Left cardiac atrium (tissue), 4 donors: ENCODE data around the gene DKKL1. TPM values are rescaled to one million over a fixed set of nuclear protein-coding genes. Genes with fewer than 3 reads are reported as not detected.
"Not testable (repeated sequence)": the region's sequence is repeated elsewhere in the genome, so short reads cannot be mapped to it uniquely, and the experiment has no call there.

Experiments
- ATAC-seq, 2 donors: fragments of 200-7000 bp; cut with Tn5 transposase; one replicate each; pipeline ENCODE4 v1.9.1; 2020; ENCODE audit warnings: mild to moderate bottlenecking in 2 of 2, moderate library complexity in 2 of 2
- DNase-seq: peaks from one replicate; pipeline ENCODE4 v3.0.0-alpha.2; 2020
- intact Hi-C, 2 donors: fragments of 100-400 bp; cut with DNase I; formaldehyde crosslinking; loops; one replicate each; pipeline versions ENCODE4 v1.14.1 to v1.15.1; 2022 to 2023
- total RNA-seq, 2 donors: library from RNA; stranded (reverse); fragmentation: NEBNext Ultra II Directional; extraction: Animal tissue kit (Norgen Biotek cat#: 25700); gene quantifications; one replicate each; pipeline ENCODE4 v1.2.1, GENCODE V29; 2021
- donor health status: DM: no; HTN: yes; CAD: no.
- donor health status: DM: no; HTN: yes; CAD: no; lungs with severe emphysema.
- donor health status: DM: yes; HTN: yes; CAD: no.
- donor health status: Dilated cardiomyopathy.

Gene DKKL1
- total RNA-seq, 2 donors from 2014 or later: not detected

DNA sequence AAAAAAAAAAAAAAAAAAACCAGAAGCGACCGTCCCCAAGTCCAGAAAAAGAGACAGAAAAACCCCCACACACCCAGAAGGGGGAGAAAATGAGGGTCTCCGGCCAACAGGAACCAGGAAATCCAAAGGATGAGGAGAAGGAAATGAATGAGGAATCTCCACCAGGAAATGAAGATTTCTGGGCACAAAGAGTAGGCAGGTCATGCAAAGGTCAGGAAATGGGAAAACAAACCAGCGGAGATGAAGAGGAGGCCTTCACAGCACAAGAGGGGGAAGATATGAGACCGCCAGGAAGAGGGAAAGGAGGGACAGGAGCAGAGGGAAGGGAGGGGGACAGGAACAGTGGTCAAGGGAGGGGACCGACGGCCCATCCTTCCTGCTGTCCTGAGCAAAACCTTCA is 7.3 kb upstream of the DKKL1 start:
- ATAC-seq: no peak
- intact Hi-C loops: no loop called here
- no peak for DNase-seq

GRCh38 chr19:49357186-49357585 is 6.5 kb upstream of the DKKL1 start:
- ATAC-seq: no peak
- DNase-seq: no peak
- intact Hi-C loops: no loop called here

- ATAC-seq (no peak), DNase-seq (no peak)
- intact Hi-C loops: no loop called here
These were observed 3.5 kb upstream of the DKKL1 start for GRCh38 chr19:49359851-49360820.

DNA sequence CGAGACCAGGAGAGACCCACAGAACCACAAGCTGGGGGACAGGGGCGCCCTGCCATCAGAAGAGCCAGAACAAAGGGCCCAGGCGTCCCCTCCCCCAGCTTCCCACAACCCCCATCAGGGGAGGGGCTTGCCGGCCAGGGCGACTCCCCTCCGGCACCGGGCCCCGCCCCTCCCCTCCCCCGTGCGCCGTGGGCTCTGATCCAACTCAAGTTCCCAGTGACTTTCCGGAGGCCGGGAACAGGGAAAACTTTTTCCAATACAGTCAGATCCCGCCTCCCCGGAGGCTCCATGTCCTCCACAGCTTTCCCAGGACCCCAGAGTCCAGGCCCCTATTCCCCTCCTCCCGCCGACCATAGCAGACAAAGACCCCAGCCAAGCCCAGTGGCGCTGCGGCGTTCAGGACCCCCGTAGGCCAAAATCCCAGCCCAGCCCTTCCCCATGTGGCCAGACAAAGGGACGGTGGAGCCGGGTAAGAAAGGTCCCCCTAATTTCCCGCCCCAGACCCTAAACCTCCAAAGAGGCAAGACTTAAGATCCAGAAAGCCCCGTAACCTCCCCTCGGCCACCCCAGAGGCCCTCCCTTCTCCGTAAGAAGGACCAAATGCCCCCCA is 2.1 kb upstream of the DKKL1 start:
- intact Hi-C loops: no loop called here
- peak; percentile 87 for DNase-seq
- peak; percentile 52 to 60 for ATAC-seq

- ATAC-seq (peak; percentile 67), DNase-seq (peak; percentile 84)
- intact Hi-C loops: no loop called here
These were observed 1.4 kb upstream of the DKKL1 start, which contains the start of gene TEAD2 for GRCh38 chr19:49362048-49362928. Gene TEAD2 (minus strand): TSS chr19:49362416. CDS start chr19:49360075, 2,341 bp downstream.

GRCh38 chr19:49362929-49363267 is 779 bp upstream of the DKKL1 start:
- intact Hi-C loops: no loop called here
- DNase-seq (peak; percentile 73), ATAC-seq (peak; percentile 4 to 7)

DNA sequence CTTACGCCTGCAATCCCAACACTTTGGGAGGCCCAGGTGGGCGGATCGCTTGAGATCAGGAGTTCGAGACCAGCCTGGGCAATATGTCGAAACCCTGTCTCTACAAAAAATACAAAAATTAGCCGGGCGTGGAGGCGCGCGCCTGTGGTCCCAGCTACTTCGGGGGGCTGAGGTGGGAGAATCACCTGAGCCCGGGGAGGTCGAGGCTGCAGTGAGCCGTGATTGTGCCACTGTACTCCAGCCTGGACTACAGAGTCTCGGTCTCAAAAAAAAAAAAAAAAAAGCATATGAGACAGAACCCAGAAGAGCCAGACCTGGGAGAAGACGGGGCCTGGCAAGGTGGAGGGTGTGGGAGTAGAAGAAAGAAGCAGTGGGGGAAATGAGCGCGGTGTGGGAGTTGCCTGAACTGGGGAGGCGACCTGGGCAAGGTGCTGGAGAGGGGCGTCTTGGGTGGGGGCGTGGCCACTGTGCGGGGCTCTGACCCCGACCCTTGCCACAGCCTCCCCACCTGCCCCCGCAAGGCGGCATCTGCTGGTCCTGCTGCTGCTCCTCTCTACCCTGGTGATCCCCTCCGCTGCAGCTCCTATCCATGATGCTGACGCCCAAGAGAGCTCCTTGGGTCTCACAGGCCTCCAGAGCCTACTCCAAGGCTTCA is 533 bp downstream of the DKKL1 start:
- DNase-seq: no peak
- intact Hi-C loops: no loop called here
- ATAC-seq: no peak

GRCh38 chr19:49366110-49366509 is 2.4 kb downstream of the DKKL1 start:
- intact Hi-C loops: no loop called here
- no peak for DNase-seq
- ATAC-seq: no peak

GRCh38 chr19:49368711-49369358 is 5.2 kb downstream of the DKKL1 start:
- no peak for ATAC-seq
- intact Hi-C loops: no loop called here

DNA sequence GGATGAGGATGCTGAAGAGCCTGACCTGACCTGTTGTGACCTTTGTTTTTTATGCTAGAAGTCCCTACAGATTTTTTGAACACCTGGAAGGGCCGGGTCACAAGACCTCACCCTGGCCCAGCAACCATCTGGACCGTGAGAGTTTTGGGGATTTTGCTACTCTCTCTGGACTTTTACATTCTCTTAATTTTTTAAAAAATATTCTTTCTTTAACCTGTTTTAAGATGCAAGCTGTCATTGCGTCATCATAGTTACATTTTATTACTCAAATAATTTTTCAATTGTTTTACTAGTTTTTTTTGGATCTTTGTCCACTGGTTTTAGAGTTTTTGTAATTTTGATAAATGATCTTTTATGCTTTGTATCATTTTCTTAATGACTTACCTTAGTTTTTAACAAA is 7.5 kb downstream of the DKKL1 start:
- no peak for ATAC-seq
- DNase-seq: no peak
- intact Hi-C loops: no loop called here

More at GRCh38 chr19:49368711-49369358, 5.2 kb downstream of the DKKL1 start:
- DNase-seq: no peak

- not testable (repeated sequence) for DNase-seq
These were observed 9.5 kb downstream of the DKKL1 start for GRCh38 chr19:49373174-49373573.

GRCh38 chr19:49374665-49375434 is 11.2 kb downstream of the DKKL1 start:
- intact Hi-C loops: no loop called here
- no peak for DNase-seq

More at GRCh38 chr19:49373174-49373573, 9.5 kb downstream of the DKKL1 start:
- ATAC-seq, intact Hi-C loops: not testable (repeated sequence)

GRCh38 chr19:49378512-49378911 is 14.8 kb downstream of the DKKL1 start:
- ATAC-seq: no peak
- intact Hi-C loops: no loop called here
- no peak for DNase-seq

More at GRCh38 chr19:49374665-49375434, 11.2 kb downstream of the DKKL1 start:
- no peak for ATAC-seq

DNA sequence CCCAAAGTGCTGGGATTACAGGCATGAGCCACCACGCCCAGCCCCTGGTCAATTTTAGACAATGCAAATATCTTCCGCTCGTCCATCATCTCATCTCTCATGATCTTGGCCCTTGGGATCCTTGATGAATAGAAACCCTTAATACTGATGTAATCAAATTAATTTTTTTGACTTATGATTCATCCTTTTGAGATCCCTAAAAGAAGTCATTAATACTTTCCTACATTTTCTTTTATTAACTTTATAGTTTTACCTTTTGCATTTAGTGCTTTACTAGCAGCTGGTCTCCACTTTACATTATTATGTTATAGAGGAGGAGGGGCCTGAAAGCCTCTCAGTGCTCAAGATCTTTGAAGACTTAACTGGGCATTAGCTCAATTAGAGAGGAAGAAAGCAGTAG is 16.7 kb downstream of the DKKL1 start:
- no peak for ATAC-seq
- DNase-seq: no peak
- intact Hi-C loops: no loop called here

DNA sequence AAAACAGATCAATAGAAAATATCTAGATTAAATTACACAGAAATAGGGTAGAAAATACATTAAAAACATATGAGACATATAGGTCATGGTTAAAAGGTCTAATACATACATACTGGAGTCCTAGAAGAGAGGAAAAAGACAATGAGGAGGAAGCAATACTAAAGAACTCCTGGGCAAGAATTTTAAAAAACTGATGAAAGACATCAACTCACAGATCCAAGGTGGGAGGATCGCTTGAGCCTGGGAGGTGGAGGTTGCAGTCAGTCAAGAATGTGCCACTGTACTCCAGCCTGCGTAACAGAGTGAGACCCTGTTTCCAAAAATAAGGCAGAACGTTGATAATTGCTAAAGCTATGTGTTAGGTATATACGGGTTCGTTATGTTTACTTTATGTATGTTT is 19.0 kb downstream of the DKKL1 start:
- ATAC-seq (no peak), DNase-seq (no peak)
- intact Hi-C loops: no loop called here

- ATAC-seq (no peak), DNase-seq (no peak)
- intact Hi-C loops: no loop called here
These were observed 19.9 kb downstream of the DKKL1 start for GRCh38 chr19:49383599-49383998.

DNA sequence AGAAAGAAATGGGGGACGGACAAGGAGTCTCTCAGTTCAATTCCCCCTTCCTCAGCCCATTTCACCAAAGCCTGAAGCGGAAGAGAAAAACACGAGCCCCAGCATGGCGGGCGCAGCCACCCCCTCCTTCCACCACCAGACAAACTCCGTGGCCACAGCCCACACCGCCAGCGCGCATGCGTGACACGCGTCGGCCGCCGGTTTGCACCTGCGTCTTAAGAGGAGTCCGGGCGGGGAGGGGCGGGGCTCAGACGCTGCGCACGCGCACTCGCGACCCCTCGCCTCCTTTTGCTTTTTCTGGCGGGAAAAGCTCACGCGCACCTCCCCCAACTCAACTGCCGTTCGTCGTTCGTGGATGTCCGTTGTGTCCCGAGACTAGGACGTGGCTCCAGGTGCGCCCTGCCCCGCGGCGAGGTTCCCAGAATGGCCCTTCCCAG is 24.3 kb downstream of the DKKL1 start, which contains the start of gene KASH5:
Gene KASH5, plus strand, starts transcription at position 314 of the 437 bp plus-strand sequence. CDS start 2,635 bp downstream, outside the sequence.
- intact Hi-C loops: no loop called here
- ATAC-seq: peak; percentile 71 to 76
- peak; percentile 85 for DNase-seq
